H1 (cell line): ENCODE results near the gene CST7. TPM values are rescaled to one million over a fixed set of nuclear protein-coding genes. Genes with fewer than 3 reads are reported as not detected.
A peak's percentile ranks its signal among the peaks of the same experiment; 100 is the strongest.

Experiments used
- CTCF ChIA-PET: fragments of 300-600 bp; sonication (Branson Sonifier 250); formaldehyde crosslinking; loops from one replicate; lab custom pipeline; 2021; ENCODE audit not compliant: partially characterized antibody; lab: Charles Lee
- POLR2A ChIA-PET: fragments of 300-600 bp; sonication (Branson Sonifier 250); formaldehyde crosslinking; loops from one replicate; lab custom pipeline; 2021; ENCODE audit warnings: inconsistent platforms; ENCODE audit not compliant: partially characterized antibody; lab: Charles Lee
- DNase-seq, 2 experiments: peaks; one replicate each; pipeline versions ENCODE4 v3.0.0 to v3.0.0-alpha.2; 2010 to 2022; ENCODE audit warnings: low spot score in 2 of 2, low read depth in 1 of 2, mixed read lengths in 1 of 2
- FAIRE-seq: peaks from 2 replicates; lab custom pipeline; 2011; peaks lifted over from hg19 to GRCh38; lab: Jason Lieb, UNC
- H2AFZ ChIP-seq: 2 replicates; pipeline ENCODE4 v1.8.1; 2012; ENCODE audit warnings: low read length, inconsistent platforms
- H2AK5ac ChIP-seq: 2 replicates; pipeline ENCODE4 v1.6.1; 2013; ENCODE audit warnings: low read depth, low read length
- H2BK120ac ChIP-seq: replicated peaks from 2 replicates; pipeline ENCODE3; 2013; ENCODE audit warnings: low read depth, low read length, inconsistent platforms
- H2BK12ac ChIP-seq: 2 replicates; pipeline ENCODE4 v1.6.1; 2013; ENCODE audit warnings: low read depth, low read length
- H2BK15ac ChIP-seq: 2 replicates; pipeline ENCODE4 v1.6.1; 2013; ENCODE audit warnings: low read length
- H2BK20ac ChIP-seq: 2 replicates; pipeline ENCODE4 v1.6.1; 2013; ENCODE audit warnings: low read length
- H2BK5ac ChIP-seq: 2 replicates; pipeline ENCODE4 v1.6.1; 2013; ENCODE audit warnings: low read depth, low read length
- H3K14ac ChIP-seq: 2 replicates; pipeline ENCODE4 v1.6.1; 2013; ENCODE audit warnings: inconsistent platforms; ENCODE audit not compliant: insufficient read length
- H3K18ac ChIP-seq: 2 replicates; pipeline ENCODE4 v1.6.1; 2013; ENCODE audit warnings: low read length; ENCODE audit errors: extremely low read depth
- H3K23ac ChIP-seq: 2 replicates; pipeline ENCODE4 v1.6.1; 2013; ENCODE audit warnings: inconsistent platforms; ENCODE audit not compliant: insufficient read length
- H3K23me2 ChIP-seq: 2 replicates; pipeline ENCODE4 v1.6.1; 2013; ENCODE audit warnings: low read depth, low read length
- H3K27ac ChIP-seq: 2 replicates; pipeline ENCODE4 v1.6.1; 2011; ENCODE audit warnings: low read depth, low read length, inconsistent platforms
- H3K27me3 ChIP-seq, 4 experiments: replicated peaks in 1 of 4; 1 replicate in 1 of 4; 2 replicates in 3 of 4; pipeline versions ENCODE4 v1.6.1 to v1.8.1; 2011 to 2013; ENCODE audit warnings: low read length in 3 of 4, mild to moderate bottlenecking in 3 of 4, inconsistent platforms in 2 of 4, mixed read lengths in 2 of 4, moderate library complexity in 1 of 4; ENCODE audit not compliant: control insufficient read depth in 3 of 4, insufficient read depth in 3 of 4; ENCODE audit errors: extremely low read depth in 1 of 4
- H3K36me3 ChIP-seq, 4 experiments: 2 replicates each; pipeline versions ENCODE4 v1.6.1 to v1.8.1; 2011 to 2013; ENCODE audit warnings: mild to moderate bottlenecking in 4 of 4, low read length in 3 of 4, moderate library complexity in 2 of 4, control low read depth in 1 of 4, inconsistent platforms in 1 of 4; ENCODE audit not compliant: insufficient read depth in 4 of 4, control insufficient read depth in 2 of 4
- H3K4ac ChIP-seq: replicated peaks from 2 replicates; pipeline ENCODE3; 2013; ENCODE audit warnings: low read length, low read depth, mixed read lengths, inconsistent platforms; ENCODE audit not compliant: insufficient read length
- H3K4me1 ChIP-seq, 4 experiments: replicated peaks in 1 of 4; 1 replicate in 1 of 4; 2 replicates in 3 of 4; pipeline versions ENCODE4 v1.6.1 to v1.8.1; 2011 to 2013; ENCODE audit warnings: low read length in 3 of 4, inconsistent platforms in 2 of 4, mixed read lengths in 1 of 4; ENCODE audit not compliant: insufficient read depth in 4 of 4, control insufficient read depth in 3 of 4
- H3K4me2 ChIP-seq, 2 experiments: 2 replicates each; pipeline versions ENCODE4 v1.6.1 to v1.8.1; 2011 to 2013; ENCODE audit warnings: low read depth in 2 of 2, low read length in 2 of 2, control low read depth in 1 of 2, inconsistent platforms in 1 of 2, mild to moderate bottlenecking in 1 of 2; ENCODE audit not compliant: insufficient read depth in 1 of 2
- H3K4me3 ChIP-seq, 4 experiments: fragments of 200-600, 300-600 bp in 1 of 4; sonication (generic), shearing (Covaris generic), sonication (Bioruptor Twin) in 1 of 4; 2 replicates each; pipeline versions ENCODE4 v1.5.1 to v1.8.1; 2011 to 2016; ENCODE audit warnings: low read length in 4 of 4, low read depth in 3 of 4, control low read depth in 2 of 4, inconsistent platforms in 2 of 4, mild to moderate bottlenecking in 2 of 4, mixed read lengths in 1 of 4, moderate library complexity in 1 of 4; ENCODE audit not compliant: insufficient read depth in 2 of 4; ENCODE audit errors: extremely low read depth in 1 of 4
- H3K56ac ChIP-seq: replicated peaks from 2 replicates; pipeline ENCODE3; 2013; ENCODE audit warnings: low read depth, mild to moderate bottlenecking, mixed read lengths, low read length, inconsistent platforms; ENCODE audit not compliant: insufficient read length
- H3K79me1 ChIP-seq: 2 replicates; pipeline ENCODE4 v1.6.1; 2013; ENCODE audit warnings: low read depth, low read length, control low read depth
- H3K79me2 ChIP-seq, 2 experiments: 2 replicates each; pipeline versions ENCODE4 v1.6.1 to v1.8.1; 2012 to 2013; ENCODE audit warnings: low read length in 2 of 2, mild to moderate bottlenecking in 2 of 2, inconsistent platforms in 1 of 2; ENCODE audit not compliant: insufficient read depth in 2 of 2, control insufficient read depth in 1 of 2
- H3K9ac ChIP-seq, 4 experiments: replicated peaks in 1 of 4; 1 replicate in 1 of 4; 2 replicates in 3 of 4; pipeline versions ENCODE4 v1.6.1 to v1.8.1; 2011 to 2013; ENCODE audit warnings: low read depth in 3 of 4, low read length in 3 of 4, control low read depth in 2 of 4, mild to moderate bottlenecking in 2 of 4, moderate library complexity in 2 of 4, inconsistent platforms in 1 of 4; ENCODE audit errors: extremely low read depth in 1 of 4
- H3K9me3 ChIP-seq, 2 experiments: 2 replicates each; pipeline versions ENCODE4 v1.6.1 to v1.8.1; 2012 to 2013; ENCODE audit warnings: mild to moderate bottlenecking in 2 of 2, moderate library complexity in 2 of 2, control low read depth in 1 of 2, inconsistent platforms in 1 of 2, low read depth in 1 of 2, low read length in 1 of 2, mixed read lengths in 1 of 2; ENCODE audit not compliant: insufficient read depth in 2 of 2
- H4K20me1 ChIP-seq, 2 experiments: replicated peaks in 1 of 2; 2 replicates each; pipeline versions ENCODE3 to v1.8.1; 2011 to 2013; ENCODE audit warnings: inconsistent platforms in 2 of 2, low read length in 2 of 2, mild to moderate bottlenecking in 1 of 2; ENCODE audit not compliant: insufficient read depth in 2 of 2, control insufficient read depth in 1 of 2
- H4K5ac ChIP-seq: 2 replicates; pipeline ENCODE4 v1.6.1; 2013; ENCODE audit warnings: low read length, low read depth, mixed read lengths, inconsistent platforms; ENCODE audit not compliant: insufficient read length
- H4K8ac ChIP-seq: 2 replicates; pipeline ENCODE4 v1.8.0; 2013; ENCODE audit warnings: mild to moderate bottlenecking, moderate library complexity, low read length, inconsistent platforms; ENCODE audit not compliant: insufficient read depth; ENCODE audit errors: extremely low read depth
- H4K91ac ChIP-seq: replicated peaks from 2 replicates; pipeline ENCODE3; 2013; ENCODE audit warnings: low read length, mixed read lengths, inconsistent platforms; ENCODE audit not compliant: insufficient read length
- BACH1 ChIP-seq: IDR thresholded peaks from 2 replicates; pipeline ENCODE4 v1.6.1; 2012; ENCODE audit warnings: low read length, improper control_type of control experiment
- BRCA1 ChIP-seq: IDR thresholded peaks from 2 replicates; pipeline ENCODE4 v1.6.1; 2012; ENCODE audit warnings: low read depth, low read length, improper control_type of control experiment
- EP300 ChIP-seq, 2 experiments: IDR thresholded peaks; 1 replicate in 1 of 2; 2 replicates in 1 of 2; pipeline ENCODE4 v1.6.1; 2011 to 2012; ENCODE audit warnings: low read depth in 2 of 2, low read length in 2 of 2, mild to moderate bottlenecking in 2 of 2, borderline replicate concordance in 1 of 2, inconsistent platforms in 1 of 2, moderate library complexity in 1 of 2
- FOSL1 ChIP-seq: IDR thresholded peaks from 2 replicates; pipeline ENCODE4 v1.6.1; 2011; ENCODE audit warnings: mild to moderate bottlenecking, low read depth, low read length, moderate library complexity; ENCODE audit not compliant: insufficient read depth
- RBBP5 ChIP-seq: IDR thresholded peaks from 2 replicates; pipeline ENCODE4 v1.7.1; 2012; ENCODE audit warnings: low read depth, mild to moderate bottlenecking, inconsistent platforms, low read length, moderate library complexity, borderline replicate concordance
- RFX5 ChIP-seq: IDR thresholded peaks from 2 replicates; pipeline ENCODE4 v1.6.1; 2011; ENCODE audit warnings: low read depth, low read length, improper control_type of control experiment, borderline replicate concordance
- SUZ12 ChIP-seq: fragments of 200-600 bp; sonication (generic); IDR thresholded peaks from 2 replicates; pipeline ENCODE4 v1.6.1; 2012; ENCODE audit warnings: mild to moderate bottlenecking, inconsistent platforms, low read length, moderate library complexity, mixed read lengths
- TAF1 ChIP-seq: IDR thresholded peaks from 2 replicates; pipeline ENCODE4 v1.6.1; 2011; ENCODE audit warnings: mild to moderate bottlenecking, low read depth, low read length
- ZNF274 ChIP-seq: IDR thresholded peaks from 2 replicates; pipeline ENCODE4 v1.7.0; 2012; ENCODE audit warnings: low read length, borderline replicate concordance; ENCODE audit errors: extremely low read depth
- WGBS, 2 experiments: shearing (Covaris generic) in 1 of 2; methylation state at CpG; one replicate each; pipeline versions ENCODE4 v1.1.6 to v1.1.7; 2013 to 2015; ENCODE audit warnings: low lambda C conversion rate in 2 of 2, mixed read lengths in 2 of 2, inconsistent platforms in 1 of 2, low coverage in 1 of 2, missing lambda C conversion rate in 1 of 2; ENCODE audit not compliant: insufficient replicate concordance in 2 of 2, insufficient coverage in 1 of 2, insufficient read length in 1 of 2; ENCODE audit errors: extremely low coverage in 1 of 2, missing lambda C conversion rate in 1 of 2; 5-methylcytosine and 5-hydroxymethylcytosine counted together
- polyA plus RNA-seq, 7 experiments: library from polyadenylated mRNA; depleted of rRNA in 3 of 7; stranded (reverse) in 5 of 7; unstranded in 2 of 7; fragments of >200 nt in 5 of 7; fragments of 200-250 nt in 2 of 7; gene quantifications; 1 replicate in 5 of 7; 2 replicates in 1 of 7; 4 replicates in 1 of 7; pipeline versions ENCODE4 v1.2.1 to v1.2.3, GENCODE V29; 2011 to 2013; ENCODE audit warnings: missing spikeins in 2 of 7, mixed read lengths in 2 of 7
- total RNA-seq: library from RNA; stranded (reverse); fragmentation: NEBNext Ultra II Directional; extraction: Animal tissue kit (Norgen Biotek cat#: 25700); gene quantifications from 2 replicates; pipeline ENCODE4 v1.2.1, GENCODE V29; 2021
- TF ChIP-seq, protein P1 (sequence below): IDR thresholded peaks from 2 replicates; pipeline ENCODE4 v1.6.1; 2011; ENCODE audit warnings: low read length, improper control_type of control experiment

The CST7 gene
- total and polyA plus RNA-seq, 2 of the 8 experiments (the other 6 are each of a cell fraction or from before 2014, with no cell fraction given): not detected

DNA sequence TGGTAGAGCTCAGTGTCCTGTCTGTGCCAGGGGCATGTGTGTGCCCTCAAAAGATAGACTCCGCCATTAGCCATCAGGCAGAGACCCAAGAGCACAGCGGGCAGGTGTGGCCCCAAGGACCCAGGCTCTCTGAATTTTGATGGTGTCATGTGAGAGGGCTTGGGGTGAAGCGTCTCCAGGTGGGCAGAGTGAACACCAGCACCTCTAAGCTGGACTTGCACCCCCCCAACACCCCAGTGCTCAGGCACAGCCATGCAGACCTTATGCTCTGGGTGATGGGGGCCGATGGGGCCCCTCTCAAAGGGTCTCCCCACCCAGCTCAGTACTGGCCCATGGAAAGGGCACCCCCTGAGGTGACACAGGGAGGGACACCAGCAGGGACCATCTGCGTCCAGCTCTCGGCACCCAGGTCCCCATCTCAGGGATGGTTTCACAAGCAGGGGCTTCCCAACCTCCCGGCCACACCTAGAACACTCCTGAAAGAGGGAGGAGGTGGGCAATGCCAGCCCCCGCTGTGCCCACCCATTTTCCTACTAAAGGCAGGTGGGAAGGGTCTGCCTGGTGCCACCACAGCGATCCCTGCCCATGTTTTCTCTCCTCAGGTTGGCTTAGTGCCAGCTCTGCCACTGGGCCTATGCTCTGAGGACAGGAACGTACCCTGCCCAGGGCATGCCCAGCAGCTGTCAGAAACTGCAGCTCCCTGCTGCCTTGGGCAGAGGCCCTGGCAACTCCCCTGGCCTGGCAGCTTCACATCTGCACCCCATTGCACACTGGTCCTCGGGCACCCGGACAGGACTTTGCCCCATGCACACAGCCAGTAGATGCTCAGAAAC lies 3.5 kb downstream of the CST7 start:
- 91% methylated on average over 12 of the region's 12 CpGs; no CpG with 5 or more reads in 1 of the 2 experiments for WGBS, 2 experiments
- Histone ChIP-seq H2BK120ac (no peak overlapping the region), H2BK20ac (no peak overlapping the region), H3K79me2 (no peaks in the 10 kb centered on the region), H3K9ac (no peak overlapping the region), H3K36me3 (no peaks in the 10 kb centered on the region), H3K4me2 (no peak overlapping the region), H3K27ac (no peak overlapping the region), H3K56ac (no peak overlapping the region), H3K4me1 (peaks cover 0 to 2% (median 0%) of the 10 kb centered on the region in 4 experiments; a peak in 1 of 7 replicates), H3K18ac (no peak overlapping the region), H4K91ac (no peak overlapping the region), H4K5ac (no peak overlapping the region), H3K4ac (no peak overlapping the region), H3K23me2 (no peaks in the 10 kb centered on the region), H2AFZ (no peak overlapping the region), H2BK5ac (no peak overlapping the region), H3K27me3 (no peaks in the 10 kb centered on the region), H4K20me1 (peaks cover 0 to 5% of the 10 kb centered on the region in 2 experiments), H3K14ac (no peak overlapping the region), H4K8ac (no peak overlapping the region; the same call in 1 of the 2 replicates), H2BK15ac (no peak overlapping the region), H2BK12ac (no peak overlapping the region), H3K79me1 (no peaks in the 10 kb centered on the region), H3K23ac (no peak overlapping the region), H2AK5ac (no peak overlapping the region), H3K4me3 (no peak overlapping the region), H3K9me3 (no peaks in the 10 kb centered on the region)
- FAIRE-seq: no peak
- POLR2A ChIA-PET: no interaction called here
- CTCF ChIA-PET: interaction anchor here (0.5 to 3.1 kb wide), 5 partner anchors 9 to 178 kb away, joined by 3 to 16 read pairs (median 3); no protein-coding TSS in a partner anchor
- DNase-seq: peak in 1 of 2 experiments; percentile 41
- TF ChIP-seq RBBP5: no peak
- TF ChIP-seq TAF1: no peak
- TF ChIP-seq, protein P1, sequence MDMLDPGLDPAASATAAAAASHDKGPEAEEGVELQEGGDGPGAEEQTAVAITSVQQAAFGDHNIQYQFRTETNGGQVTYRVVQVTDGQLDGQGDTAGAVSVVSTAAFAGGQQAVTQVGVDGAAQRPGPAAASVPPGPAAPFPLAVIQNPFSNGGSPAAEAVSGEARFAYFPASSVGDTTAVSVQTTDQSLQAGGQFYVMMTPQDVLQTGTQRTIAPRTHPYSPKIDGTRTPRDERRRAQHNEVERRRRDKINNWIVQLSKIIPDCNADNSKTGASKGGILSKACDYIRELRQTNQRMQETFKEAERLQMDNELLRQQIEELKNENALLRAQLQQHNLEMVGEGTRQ: no peak
- no peak for TF ChIP-seq FOSL1
- no peak for TF ChIP-seq SUZ12
- no peak for TF ChIP-seq BRCA1
- TF ChIP-seq BACH1: no peak
- TF ChIP-seq EP300 (IDR thresholded peaks at IDR 0.05; ENCODE audit: borderline replicate concordance in 1 of 2, low read depth in 2 of 2, low read length in 2 of 2): no peak
- no peak for TF ChIP-seq RFX5
- TF ChIP-seq ZNF274: no peak
